Hepatocyte (in vitro differentiated cells): ENCODE data around the gene ZNF532. TPM values are rescaled to one million over a fixed set of nuclear protein-coding genes. Genes with fewer than 3 reads are reported as not detected.
A peak's percentile ranks its signal among the peaks of the same experiment; 100 is the strongest.

Experiments
- DNase-seq: peaks from one replicate; pipeline ENCODE4 v3.0.0-alpha.2; 2016; ENCODE audit warnings: low spot score
- H2AFZ ChIP-seq: fragments of 200-600 bp; sonication (generic); 2 replicates; pipeline ENCODE4 v1.6.0; 2016; ENCODE audit warnings: antibody characterized with exemption, mild to moderate bottlenecking
- H3K27ac ChIP-seq: fragments of 200-600 bp; sonication (generic); 2 replicates; pipeline ENCODE4 v1.5.1; 2016; ENCODE audit warnings: mild to moderate bottlenecking
- H3K27me3 ChIP-seq: fragments of 200-600 bp; sonication (generic); 2 replicates; pipeline ENCODE4 v1.6.1; 2016
- H3K36me3 ChIP-seq: fragments of 200-600 bp; sonication (generic); replicated peaks from 2 replicates; pipeline ENCODE4 v1.5.1; 2016; ENCODE audit warnings: low read depth; ENCODE audit not compliant: insufficient read depth
- H3K4me1 ChIP-seq: fragments of 200-600 bp; sonication (generic); 2 replicates; pipeline ENCODE4 v1.5.1; 2016; ENCODE audit warnings: mild to moderate bottlenecking, moderate library complexity; ENCODE audit not compliant: insufficient read depth
- H3K4me2 ChIP-seq: fragments of 200-600 bp; sonication (generic); 2 replicates; pipeline ENCODE4 v1.6.0; 2016
- H3K4me3 ChIP-seq: fragments of 200-600 bp; sonication (generic); 2 replicates; pipeline ENCODE4 v1.5.1; 2016; ENCODE audit warnings: mild to moderate bottlenecking
- H3K79me2 ChIP-seq: fragments of 200-600 bp; sonication (generic); 2 replicates; pipeline ENCODE4 v1.6.0; 2017; ENCODE audit warnings: mild to moderate bottlenecking
- H3K9me2 ChIP-seq: fragments of 200-600 bp; sonication (generic); replicated peaks from 2 replicates; pipeline ENCODE4 v1.6.0; 2017; ENCODE audit warnings: mild to moderate bottlenecking; ENCODE audit not compliant: insufficient read depth
- H3K9me3 ChIP-seq: fragments of 200-600 bp; sonication (generic); 2 replicates; pipeline ENCODE4 v1.5.1; 2016; ENCODE audit warnings: low read depth, mild to moderate bottlenecking
- H4K20me1 ChIP-seq: fragments of 200-600 bp; sonication (generic); 2 replicates; pipeline ENCODE4 v1.6.0; 2016; ENCODE audit warnings: mild to moderate bottlenecking; ENCODE audit not compliant: insufficient read depth, poor library complexity, severe bottlenecking
- EZH2 ChIP-seq: fragments of 200-600 bp; sonication (generic); IDR thresholded peaks from 2 replicates; pipeline ENCODE4 v1.6.1; 2016; ENCODE audit warnings: antibody characterized with exemption, mild to moderate bottlenecking, borderline replicate concordance
- EZH2phosphoT487 ChIP-seq: fragments of 200-600 bp; sonication (generic); IDR thresholded peaks from one replicate; pipeline ENCODE4 v1.6.1; 2018; ENCODE audit warnings: antibody characterized with exemption, mild to moderate bottlenecking, low read depth, moderate library complexity; ENCODE audit not compliant: unreplicated experiment, severe bottlenecking
- WGBS: methylation state at CpG from one replicate; pipeline ENCODE4 v1.1.6; 2016; ENCODE audit warnings: low lambda C conversion rate; ENCODE audit errors: missing lambda C conversion rate; 5-methylcytosine and 5-hydroxymethylcytosine counted together
- polyA plus RNA-seq: library from polyadenylated mRNA; unstranded; fragments of >200 nt; fragmentation: Nextera tagmentation; extraction: Ambion mirVana; gene quantifications from 2 replicates; pipeline ENCODE4 v1.2.1, GENCODE V29; 2016
- total RNA-seq: library from RNA; depleted of rRNA; stranded (reverse); fragments of >200 nt; gene quantifications from 2 replicates; pipeline ENCODE4 v1.2.3, GENCODE V29; 2014
- TF ChIP-seq, protein P1 (sequence below): fragments of 200-600 bp; sonication (generic); IDR thresholded peaks from 2 replicates; pipeline ENCODE4 v1.5.1; 2016; ENCODE audit warnings: antibody characterized with exemption, mild to moderate bottlenecking; ENCODE audit not compliant: poor library complexity

The ZNF532 gene
- total and polyA plus RNA-seq, 2 experiments from 2014 or later = 15.9 to 36.5 TPM

DNA sequence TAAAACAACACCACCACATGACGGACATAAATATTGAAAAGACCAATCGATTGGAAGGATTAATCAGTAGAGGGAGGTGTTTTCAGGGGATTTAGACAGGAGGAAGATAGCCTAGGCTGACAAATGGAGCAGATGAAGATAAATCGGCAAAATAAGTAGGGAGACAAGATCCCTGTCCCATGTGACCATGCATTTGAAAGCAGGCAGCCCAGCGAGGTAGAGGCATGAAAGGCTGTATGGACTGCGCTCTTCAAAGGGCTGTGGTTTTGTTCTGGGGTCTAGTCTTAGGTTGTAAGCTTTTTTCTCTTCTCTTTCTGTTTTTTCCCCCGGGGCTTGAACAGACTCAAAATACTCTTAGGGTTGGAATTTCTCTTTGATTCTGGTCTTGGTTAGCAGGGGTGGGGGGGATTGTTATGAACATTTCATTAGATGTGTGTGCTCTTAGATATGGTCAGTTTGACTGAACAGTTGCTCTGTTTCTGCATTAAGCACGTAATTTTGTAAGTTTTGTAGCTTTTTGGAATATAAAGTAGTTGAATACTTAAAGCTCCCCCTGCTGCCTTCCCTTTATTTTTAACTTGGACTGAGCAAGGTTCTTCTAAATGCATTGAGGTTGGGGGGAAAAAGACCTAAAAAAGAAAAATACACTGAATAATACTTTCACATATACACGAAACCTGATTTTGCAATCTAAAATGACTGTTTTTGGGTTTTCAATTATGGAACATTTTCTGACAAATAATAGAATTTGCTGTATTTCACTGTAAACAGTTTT is 32.2 kb downstream of the ZNF532 start:
- peak overlapping the region; percentile 23 for H3K27ac ChIP-seq
- H3K9me2 ChIP-seq = no peaks in the 10 kb centered on the region
- peaks cover 90% of the 10 kb centered on the region for H3K79me2 ChIP-seq
- TF ChIP-seq EZH2 = no peak
- TF ChIP-seq, protein P1, sequence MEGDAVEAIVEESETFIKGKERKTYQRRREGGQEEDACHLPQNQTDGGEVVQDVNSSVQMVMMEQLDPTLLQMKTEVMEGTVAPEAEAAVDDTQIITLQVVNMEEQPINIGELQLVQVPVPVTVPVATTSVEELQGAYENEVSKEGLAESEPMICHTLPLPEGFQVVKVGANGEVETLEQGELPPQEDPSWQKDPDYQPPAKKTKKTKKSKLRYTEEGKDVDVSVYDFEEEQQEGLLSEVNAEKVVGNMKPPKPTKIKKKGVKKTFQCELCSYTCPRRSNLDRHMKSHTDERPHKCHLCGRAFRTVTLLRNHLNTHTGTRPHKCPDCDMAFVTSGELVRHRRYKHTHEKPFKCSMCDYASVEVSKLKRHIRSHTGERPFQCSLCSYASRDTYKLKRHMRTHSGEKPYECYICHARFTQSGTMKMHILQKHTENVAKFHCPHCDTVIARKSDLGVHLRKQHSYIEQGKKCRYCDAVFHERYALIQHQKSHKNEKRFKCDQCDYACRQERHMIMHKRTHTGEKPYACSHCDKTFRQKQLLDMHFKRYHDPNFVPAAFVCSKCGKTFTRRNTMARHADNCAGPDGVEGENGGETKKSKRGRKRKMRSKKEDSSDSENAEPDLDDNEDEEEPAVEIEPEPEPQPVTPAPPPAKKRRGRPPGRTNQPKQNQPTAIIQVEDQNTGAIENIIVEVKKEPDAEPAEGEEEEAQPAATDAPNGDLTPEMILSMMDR = peak; percentile 6
- no peak for DNase-seq
- H3K36me3 ChIP-seq = no peaks in the 10 kb centered on the region
- no peak overlapping the region for H3K4me3 ChIP-seq
- H3K4me2 ChIP-seq = no peak overlapping the region
- no peak overlapping the region for H2AFZ ChIP-seq
- H3K4me1 ChIP-seq = peaks cover 11% of the 10 kb centered on the region
- H4K20me1 ChIP-seq = no peaks in the 10 kb centered on the region
- no peaks in the 10 kb centered on the region for H3K27me3 ChIP-seq
- H3K9me3 ChIP-seq = no peaks in the 10 kb centered on the region
- WGBS = 61% methylated on average over 8 of the region's 8 CpGs

DNA sequence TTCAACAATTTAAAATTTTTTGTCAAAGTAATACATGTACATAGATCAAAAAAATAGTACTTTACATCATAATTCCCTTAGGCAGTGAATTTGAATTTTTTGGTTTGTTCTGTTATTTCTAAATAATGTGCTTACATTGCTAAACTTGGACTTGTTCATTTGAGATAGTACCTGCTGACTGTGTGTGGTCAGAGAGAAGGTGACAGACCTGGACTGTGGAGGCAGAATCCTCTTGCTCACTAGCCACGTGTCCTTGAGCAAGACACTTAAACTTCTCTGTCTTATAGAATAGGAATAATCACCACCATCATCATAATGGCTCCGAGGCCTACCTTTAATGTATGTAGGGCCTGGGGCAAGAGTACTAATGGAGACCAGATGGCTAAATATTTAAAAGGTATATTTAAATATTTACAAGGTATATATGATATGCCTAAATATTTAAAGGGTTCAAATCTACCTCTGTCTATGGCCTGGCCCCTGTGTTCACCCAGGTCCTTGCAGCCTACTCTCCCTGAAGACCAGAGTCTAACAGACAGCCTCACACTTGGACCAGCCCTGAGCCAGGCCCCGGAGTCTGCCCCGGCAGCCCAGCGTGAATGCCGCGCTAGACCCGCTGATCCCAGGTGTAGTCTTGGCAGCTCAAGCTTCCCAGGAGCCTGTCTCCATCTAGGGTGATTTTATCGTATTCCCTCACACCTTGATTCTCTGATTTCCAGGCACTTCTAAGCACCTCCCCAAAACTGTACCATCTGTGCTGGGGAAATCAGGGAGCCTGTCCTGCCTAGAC is 33.5 kb downstream of the ZNF532 start:
- TF ChIP-seq EZH2phosphoT487 = no peak
- TF ChIP-seq EZH2 = no peak
- 90% methylated on average over 9 of the region's 9 CpGs for WGBS
- no peaks in the 10 kb centered on the region for H3K27me3 ChIP-seq
- H4K20me1 ChIP-seq = no peaks in the 10 kb centered on the region
- H3K27ac ChIP-seq = no peak overlapping the region
- no peaks in the 10 kb centered on the region for H3K9me2 ChIP-seq
- no peaks in the 10 kb centered on the region for H3K9me3 ChIP-seq
- H2AFZ ChIP-seq = no peak overlapping the region
- no peak overlapping the region for H3K4me3 ChIP-seq
- no peak for DNase-seq
- peaks cover 11% of the 10 kb centered on the region for H3K4me1 ChIP-seq
- no peaks in the 10 kb centered on the region for H3K36me3 ChIP-seq
- H3K4me2 ChIP-seq = no peak overlapping the region
- peaks cover 90% of the 10 kb centered on the region for H3K79me2 ChIP-seq

DNA sequence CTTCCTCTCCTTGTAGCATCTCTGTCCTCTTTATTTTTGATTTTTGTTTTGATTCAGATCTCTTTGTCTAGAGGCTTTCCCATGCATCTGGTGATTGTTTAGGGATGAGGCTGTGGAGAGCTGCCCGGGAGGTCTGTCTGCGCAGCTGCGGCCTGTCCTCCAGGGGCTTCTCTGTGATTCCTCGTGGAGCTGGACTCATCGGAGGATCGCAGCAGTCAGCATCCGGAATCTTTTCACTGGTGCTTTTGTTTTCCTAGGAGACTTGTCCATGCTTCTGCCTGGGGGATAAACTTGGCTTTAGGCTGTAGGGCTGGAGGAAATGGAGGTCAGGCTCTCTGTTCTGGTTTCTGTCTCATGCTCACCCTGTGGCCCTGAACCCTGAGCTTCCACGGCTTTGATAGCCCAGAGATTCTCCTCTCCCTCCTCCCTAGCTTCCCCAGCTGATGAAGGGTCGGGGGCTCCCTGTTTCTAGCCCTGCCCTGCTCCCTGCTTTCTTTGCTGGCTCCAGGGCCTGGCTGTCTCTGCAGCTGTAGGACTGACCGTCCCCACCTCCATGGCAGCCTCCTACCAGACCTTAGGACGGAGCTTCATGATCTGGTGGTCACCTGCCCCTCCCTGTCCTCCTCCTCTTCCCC is 35.5 kb downstream of the ZNF532 start:
- H3K9me2 ChIP-seq = no peaks in the 10 kb centered on the region
- no peak overlapping the region for H3K27ac ChIP-seq
- no peaks in the 10 kb centered on the region for H3K36me3 ChIP-seq
- DNase-seq = no peak
- H3K9me3 ChIP-seq = no peaks in the 10 kb centered on the region
- H3K27me3 ChIP-seq = no peaks in the 10 kb centered on the region
- 82% methylated on average over 11 of the region's 11 CpGs for WGBS
- H3K4me2 ChIP-seq = no peak overlapping the region
- H4K20me1 ChIP-seq = no peaks in the 10 kb centered on the region
- peaks cover 11% of the 10 kb centered on the region for H3K4me1 ChIP-seq
- H2AFZ ChIP-seq = no peak overlapping the region
- no peak overlapping the region for H3K4me3 ChIP-seq
- peaks cover 87% of the 10 kb centered on the region for H3K79me2 ChIP-seq
- TF ChIP-seq EZH2 (no peak), EZH2phosphoT487 (no peak)
- TF ChIP-seq, protein P1 = no peak

DNA sequence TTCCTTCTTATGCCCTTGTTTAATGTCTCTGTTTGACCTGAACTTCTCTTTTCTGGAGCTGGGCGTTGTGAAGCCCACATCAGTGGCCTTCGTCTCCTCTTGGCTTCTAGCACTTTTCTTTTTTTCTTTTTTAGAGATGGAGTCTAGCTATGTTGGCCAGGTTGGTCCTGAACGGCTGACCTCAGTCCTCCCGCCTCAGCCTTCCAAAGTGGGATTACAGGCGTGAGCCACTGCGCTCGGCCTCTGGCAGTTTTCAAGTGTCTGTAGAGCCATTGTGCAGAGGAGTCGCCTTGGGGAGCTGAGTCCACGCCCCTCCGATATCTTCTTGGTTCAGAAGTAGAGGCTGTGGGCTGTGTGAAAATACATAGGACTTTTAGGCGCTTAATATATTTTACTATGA is 36.5 kb downstream of the ZNF532 start:
- Histone ChIP-seq H3K27ac (no peak overlapping the region), H3K9me2 (no peaks in the 10 kb centered on the region), H3K4me2 (no peak overlapping the region), H3K4me3 (no peak overlapping the region), H2AFZ (no peak overlapping the region), H3K36me3 (no peaks in the 10 kb centered on the region), H3K27me3 (no peaks in the 10 kb centered on the region), H4K20me1 (no peaks in the 10 kb centered on the region), H3K9me3 (no peaks in the 10 kb centered on the region), H3K79me2 (peaks cover 84% of the 10 kb centered on the region), H3K4me1 (peaks cover 11% of the 10 kb centered on the region)
- TF ChIP-seq EZH2 (no peak), EZH2phosphoT487 (no peak)
- TF ChIP-seq, protein P1 = no peak
- 97% methylated on average over 11 of the region's 11 CpGs for WGBS
- DNase-seq = no peak
